NCI-H2196 treated with DMSO at 0.1 percent for 48 hours (cell line): ENCODE measurements around the gene HELZ.
"Not testable (repeated sequence)": the region's sequence is repeated elsewhere in the genome, so short reads cannot be mapped to it uniquely, and the experiment has no call there.

Source experiments
- DNase-seq: peaks from one replicate; lab custom pipeline; 2025; ENCODE audit not compliant: unreplicated experiment; lab: John Stamatoyannopoulos, UW

The HELZ gene

DNA sequence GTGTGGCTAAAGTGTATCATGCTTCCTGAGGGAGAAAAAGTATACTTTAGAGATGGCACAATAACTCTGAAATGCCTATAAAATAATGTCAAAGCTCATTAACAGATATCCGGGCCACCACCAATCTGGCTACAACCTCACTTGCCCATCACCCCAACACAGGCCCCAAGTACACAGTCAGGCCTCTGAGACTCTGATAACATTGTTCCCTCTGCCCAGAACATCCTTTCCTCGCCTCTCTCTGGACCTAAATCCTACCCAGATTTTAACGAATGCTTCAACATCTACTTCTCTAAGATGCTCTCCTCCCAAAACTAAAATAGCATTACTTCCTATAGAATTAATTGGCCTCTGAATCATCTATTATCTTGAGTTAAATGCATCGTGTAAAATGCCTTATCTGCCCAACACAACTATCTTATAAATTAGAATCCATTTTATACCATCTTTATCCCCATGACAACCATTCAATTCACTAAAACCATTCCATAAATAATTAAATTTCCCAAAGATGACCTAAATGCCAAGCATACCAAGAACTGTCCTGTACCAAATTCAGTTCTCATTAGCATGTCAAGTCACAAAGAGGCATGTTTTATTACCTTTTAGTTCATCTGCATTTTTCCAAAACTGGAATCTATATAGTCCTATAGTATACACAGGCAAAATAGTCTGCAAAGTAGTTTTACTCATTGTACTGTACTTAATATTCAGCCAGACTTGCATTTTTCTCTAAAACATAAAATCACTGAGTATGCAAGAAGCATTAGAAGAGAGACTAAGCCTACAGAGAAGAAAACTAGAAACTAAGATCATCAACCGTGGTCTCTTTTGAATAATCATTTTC lies 15.7 kb downstream of the HELZ start:
- DNase-seq, result no peak

DNA sequence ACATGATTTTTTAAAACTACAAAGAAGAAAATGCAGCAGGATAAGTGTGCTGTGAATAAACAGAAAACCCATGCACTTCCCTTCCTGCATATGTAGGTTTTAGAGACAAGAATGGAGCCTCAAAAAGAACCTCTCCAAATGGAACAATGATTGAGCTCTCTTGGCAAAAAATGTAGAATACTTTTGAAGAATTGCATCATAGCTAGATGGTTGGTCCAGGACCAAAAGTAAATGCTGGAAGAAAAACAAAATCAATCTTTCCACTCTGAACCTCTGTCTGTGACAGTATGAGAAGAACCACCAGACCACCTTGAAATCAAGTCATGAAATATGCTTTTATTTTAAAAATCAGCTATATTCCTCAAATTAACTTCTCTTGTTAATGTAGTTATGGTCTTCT lies 17.5 kb downstream of the HELZ start:
- DNase-seq, result no peak

DNA sequence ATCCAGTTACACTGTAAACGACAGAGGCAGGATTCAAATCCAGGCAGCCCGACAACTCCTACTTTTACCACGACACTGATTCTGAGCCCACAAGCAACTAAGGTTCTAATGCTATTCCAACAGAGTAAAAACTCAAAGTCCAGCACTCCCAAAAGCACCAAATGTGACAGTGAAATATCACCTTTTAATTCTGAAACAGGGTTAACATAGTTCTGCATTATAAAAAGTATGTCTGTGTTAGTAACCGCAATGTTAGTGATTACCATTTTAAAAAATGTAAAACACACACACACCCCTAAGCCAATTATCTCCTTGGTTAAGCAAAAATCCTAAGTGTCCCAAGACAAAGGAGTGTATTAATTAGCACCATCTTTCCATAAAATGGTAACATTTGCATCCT lies 19.7 kb downstream of the HELZ start:
- no peak for DNase-seq

GRCh38 chr17:67224736-67225135 lies 20.3 kb downstream of the HELZ start:
- no peak for DNase-seq

DNA sequence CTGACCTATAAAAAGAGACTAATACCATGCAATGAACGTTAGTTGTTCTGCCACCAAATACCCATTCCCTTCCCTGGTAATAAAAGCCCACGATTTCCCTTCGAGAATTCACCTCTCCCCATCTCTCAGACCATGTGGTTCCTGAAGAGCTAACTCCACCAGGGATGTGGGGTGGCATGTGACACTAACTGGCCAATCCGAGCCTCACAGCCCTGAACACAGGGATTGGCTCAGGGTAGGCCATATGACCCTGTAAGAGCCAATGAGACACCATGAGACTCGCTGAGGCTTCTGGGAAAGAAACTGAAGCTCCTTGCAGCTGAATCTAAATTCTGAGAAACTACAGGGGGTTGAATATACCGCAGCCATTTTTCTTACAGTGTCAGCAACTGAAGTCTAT lies 21.1 kb downstream of the HELZ start:
- DNase-seq, result no peak

- DNase-seq, result no peak
Measured at GRCh38 chr17:67221062-67221998, 23.7 kb downstream of the HELZ start.

- no peak for DNase-seq
Measured at GRCh38 chr17:67218385-67218950, 26.5 kb downstream of the HELZ start.

- DNase-seq, result no peak
Measured at GRCh38 chr17:67217446-67217845, 27.6 kb downstream of the HELZ start.

- DNase-seq, result no peak
Measured at GRCh38 chr17:67216578-67217320, 28.2 kb downstream of the HELZ start.

DNA sequence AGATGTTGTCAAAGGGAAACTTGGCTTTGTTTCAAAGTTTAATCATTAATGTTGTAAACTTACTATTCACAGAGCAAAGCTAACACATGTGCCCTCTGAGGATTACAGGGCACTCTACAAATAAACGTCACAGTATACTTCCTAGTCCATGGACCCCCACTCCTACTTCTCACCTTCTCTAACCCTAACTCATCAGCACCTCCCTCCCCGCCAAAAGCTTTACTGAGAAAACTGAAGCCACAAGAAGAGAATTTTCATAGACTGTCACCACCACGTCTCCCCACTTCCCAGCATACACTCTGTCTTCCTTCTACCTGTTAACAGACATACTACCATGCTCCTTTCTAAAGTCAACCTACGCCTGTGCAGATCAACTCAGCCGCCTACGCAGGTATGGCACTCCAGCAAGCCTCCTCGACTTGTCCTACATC lies 29.0 kb downstream of the HELZ start:
- no peak for DNase-seq

GRCh38 chr17:67212714-67213417 lies 32.1 kb downstream of the HELZ start:
- no peak for DNase-seq

DNA sequence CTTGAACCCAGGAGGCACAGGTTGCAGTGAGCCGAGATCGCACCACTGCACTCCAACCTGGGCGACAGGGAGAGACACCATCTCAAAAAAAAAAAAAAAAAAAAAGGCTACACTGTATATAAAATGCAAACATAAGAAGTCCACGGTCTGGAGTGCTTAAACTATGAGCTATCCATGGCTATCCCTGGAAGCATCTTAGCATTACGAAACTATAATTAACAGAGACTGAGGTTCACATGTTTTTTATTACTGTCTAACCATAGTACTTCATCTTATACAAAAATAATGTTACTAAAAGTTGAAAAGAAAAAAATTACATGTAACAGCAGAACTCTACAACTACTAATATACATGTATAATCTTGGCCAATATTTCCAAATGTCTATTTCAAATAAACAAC lies 32.8 kb downstream of the HELZ start:
- DNase-seq, result no peak

DNA sequence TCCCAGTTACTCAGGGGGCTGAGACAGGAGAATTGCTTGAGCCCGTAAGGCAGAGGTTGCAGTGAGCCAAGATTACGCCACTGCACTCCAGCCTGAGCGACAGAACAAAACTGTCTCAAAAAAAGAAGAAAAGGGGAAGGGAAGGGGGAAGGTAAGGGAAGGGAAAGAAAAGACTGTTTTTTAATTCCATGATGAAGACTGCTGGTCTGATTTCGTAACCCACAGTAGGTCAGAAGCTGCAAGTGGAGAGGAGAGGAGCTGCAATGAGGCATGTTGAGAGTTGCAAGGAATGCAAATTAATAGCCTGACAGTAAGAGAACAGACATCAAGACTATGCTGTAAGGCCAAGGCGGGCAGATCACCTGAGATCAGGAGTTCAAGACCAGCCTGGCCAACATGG lies 33.3 kb downstream of the HELZ start:
- no peak for DNase-seq

DNA sequence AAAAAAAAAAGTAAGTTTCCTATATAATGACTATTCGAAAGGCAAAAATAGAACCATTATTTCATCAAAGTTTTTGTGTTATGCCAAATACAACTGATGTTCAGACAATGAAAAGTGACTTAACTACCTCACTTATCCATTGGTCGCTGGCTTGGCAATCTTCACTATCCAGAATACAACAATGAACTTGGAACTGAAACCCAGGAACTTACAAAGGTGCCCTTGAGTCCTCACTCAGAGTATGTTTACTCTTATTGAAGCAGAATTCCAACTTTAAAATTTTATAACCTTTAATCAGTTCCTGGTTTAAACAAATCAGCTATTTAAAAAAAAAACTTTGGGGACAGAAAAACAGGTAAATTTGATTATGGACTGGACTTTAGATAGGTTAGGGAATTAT lies 34.1 kb downstream of the HELZ start:
- DNase-seq, result no peak

DNA sequence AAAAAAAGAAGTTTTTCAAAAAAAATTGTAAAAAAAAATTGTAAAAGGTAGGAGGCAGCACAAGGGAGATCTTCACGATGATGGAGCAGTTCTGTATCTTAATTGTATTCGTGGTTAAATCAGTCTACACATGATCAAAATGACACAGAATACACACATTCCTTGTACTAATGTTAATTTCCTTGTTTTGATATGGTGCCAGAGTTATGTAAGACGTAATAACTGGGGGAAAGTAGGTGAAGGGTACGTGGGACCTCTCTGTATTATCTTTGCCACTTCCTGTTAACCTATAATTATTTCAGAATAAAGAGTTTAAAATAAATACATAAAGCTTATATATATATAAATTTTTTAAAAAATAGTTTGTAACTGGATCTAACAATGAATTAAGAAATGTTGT lies 36.8 kb downstream of the HELZ start:
- no peak for DNase-seq

DNA sequence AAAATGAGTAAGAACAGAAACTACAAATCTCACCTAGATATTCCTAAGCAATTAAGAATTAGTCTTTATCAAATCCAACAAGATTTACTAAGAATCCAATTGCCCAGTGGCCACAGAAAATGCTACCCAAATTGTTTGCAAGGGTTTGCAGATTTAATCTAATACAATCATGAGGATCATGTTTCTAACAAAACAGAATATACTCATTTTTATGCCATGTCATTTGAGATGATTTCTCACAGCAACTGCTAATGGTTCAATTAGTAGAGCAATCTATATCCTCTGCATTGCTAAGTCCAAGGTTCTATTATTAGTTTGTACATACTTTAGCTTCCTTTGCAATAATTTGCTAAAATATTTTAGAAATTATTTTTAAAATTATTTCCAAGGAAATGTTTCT lies 41.2 kb downstream of the HELZ start:
- DNase-seq, result no peak

DNA sequence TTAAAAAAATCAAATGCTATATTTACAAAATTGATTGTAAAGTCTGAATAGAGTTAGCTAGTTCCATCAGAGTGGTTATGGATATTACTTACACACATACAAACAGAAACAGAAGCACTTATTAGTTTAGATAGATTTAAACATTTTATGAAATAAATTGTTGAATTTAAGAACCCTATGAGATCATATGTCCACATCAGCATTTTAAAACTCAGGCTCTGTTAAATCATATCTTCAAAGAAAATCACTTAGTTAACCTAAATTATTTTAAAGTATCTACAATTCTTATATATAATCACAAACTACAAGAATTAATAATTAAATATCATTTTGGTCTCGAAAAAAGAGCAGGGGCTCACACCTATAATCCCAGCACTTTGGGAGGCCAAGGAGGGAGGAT lies 42.5 kb downstream of the HELZ start:
- no peak for DNase-seq

- no peak for DNase-seq
Measured at GRCh38 chr17:67200727-67201301, 44.2 kb downstream of the HELZ start.

GRCh38 chr17:67198131-67198530 lies 46.9 kb downstream of the HELZ start:
- DNase-seq, result no peak

DNA sequence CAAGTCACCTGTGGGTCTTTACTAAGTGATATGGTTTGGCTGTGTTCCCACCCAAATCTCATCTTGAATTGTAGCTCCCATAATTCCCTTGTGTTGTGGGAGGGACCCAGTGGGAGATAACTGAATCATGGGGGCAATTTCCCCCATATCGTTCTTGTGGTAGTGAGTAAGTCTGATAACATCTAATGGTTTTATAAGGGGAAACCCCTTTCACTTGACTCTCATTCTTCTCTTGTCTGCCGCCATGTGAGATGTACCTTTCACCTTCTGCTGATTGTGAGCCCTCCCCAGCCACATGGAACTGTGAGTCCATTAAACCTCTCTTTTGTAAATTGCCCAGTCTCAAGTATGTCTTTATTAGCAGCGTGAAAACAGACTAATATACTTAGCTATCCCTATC lies 48.0 kb downstream of the HELZ start:
- not testable (repeated sequence) for DNase-seq
